MCF 10A (cell line): ENCODE measurements around the gene DBNDD2. TPM values are rescaled to one million over a fixed set of nuclear protein-coding genes. Genes with fewer than 3 reads are reported as not detected.

Source experiments
- BruUV-seq: library from RNA; stranded (reverse); fragments of 400-500 nt; replicated peaks from 2 replicates; lab custom pipeline; 2021; lab: Mats Ljungman, UMichigan
- CTCF ChIA-PET: fragments of 300-600 bp; sonication (Branson Sonifier 250); formaldehyde crosslinking; extraction: SDS; loops from one replicate; lab custom pipeline; 2021; ENCODE audit warnings: antibody characterized with exemption, inconsistent platforms; lab: Yijun Ruan, JAX
- POLR2A ChIA-PET: fragments of 300-600, 350-650 bp; sonication (Branson Sonifier 250); formaldehyde crosslinking; extraction: SDS; loops from one replicate; lab custom pipeline; 2020; ENCODE audit warnings: antibody characterized with exemption, inconsistent platforms; lab: Yijun Ruan, JAX
- DNase-seq: peaks from one replicate; pipeline ENCODE4 v3.0.0-alpha.2; 2018; ENCODE audit not compliant: unreplicated experiment
- H3K27ac Mint-ChIP-seq: one replicate; pipeline ENCODE4 v1.8.0; 2022; ENCODE audit warnings: mild to moderate bottlenecking, low read depth, mixed read lengths; ENCODE audit not compliant: unreplicated experiment
- H3K27me3 Mint-ChIP-seq: one replicate; pipeline ENCODE4 v1.8.0; 2022; ENCODE audit warnings: mixed read lengths; ENCODE audit not compliant: insufficient read depth, unreplicated experiment
- H3K36me3 Mint-ChIP-seq: one replicate; pipeline ENCODE4 v1.8.0; 2022; ENCODE audit warnings: mild to moderate bottlenecking, moderate library complexity, mixed read lengths; ENCODE audit not compliant: insufficient read depth, unreplicated experiment
- H3K4me1 Mint-ChIP-seq: one replicate; pipeline ENCODE4 v1.8.0; 2022; ENCODE audit warnings: mixed read lengths; ENCODE audit not compliant: insufficient read depth, unreplicated experiment
- H3K4me3 Mint-ChIP-seq: one replicate; pipeline ENCODE4 v1.8.0; 2022; ENCODE audit warnings: mild to moderate bottlenecking, moderate library complexity, mixed read lengths; ENCODE audit not compliant: unreplicated experiment
- H3K9me3 Mint-ChIP-seq: one replicate; pipeline ENCODE4 v1.8.0; 2022; ENCODE audit warnings: mixed read lengths; ENCODE audit not compliant: unreplicated experiment
- intact Hi-C: fragments of 100-400 bp; cut with micrococcal nuclease; formaldehyde crosslinking; loops from 2 replicates; pipeline ENCODE4 v1.14.1; 2022
- total RNA-seq: library from RNA; stranded (reverse); gene quantifications from 2 replicates; pipeline ENCODE4 v1.2.3, GENCODE V29; 2022
- TF ChIP-seq, protein P1 (sequence below): fragments of 200-600 bp; IDR thresholded peaks from one replicate; pipeline ENCODE4 v1.8.0; 2022; ENCODE audit warnings: antibody characterized with exemption, mild to moderate bottlenecking; ENCODE audit not compliant: unreplicated experiment

DBNDD2 gene
- total RNA-seq, 1 experiment from 2014 or later: 9.1 TPM

DNA sequence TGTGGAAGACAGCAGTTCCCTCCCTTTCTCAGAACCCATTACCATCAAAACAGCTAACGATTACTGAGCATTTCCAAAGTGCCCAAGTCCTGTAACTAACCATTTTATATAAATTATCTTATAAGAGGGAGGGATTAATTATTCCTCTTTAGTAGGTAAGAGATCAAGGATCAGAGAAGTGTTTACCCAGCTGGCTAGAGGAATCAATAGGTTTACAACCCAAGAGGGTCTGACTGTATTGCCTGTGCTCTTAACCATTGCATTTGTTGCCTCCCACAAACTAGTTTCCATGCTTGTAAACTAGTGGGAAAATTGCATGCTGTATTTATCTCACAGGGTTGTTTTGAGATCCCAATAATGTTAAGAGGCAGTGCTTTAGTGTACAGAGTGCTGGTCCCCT is 3.7 kb upstream of the DBNDD2 start:
- H3K4me1 Mint-ChIP-seq: no peaks in the 10 kb centered on the region
- peaks cover 19% of the 10 kb centered on the region for H3K9me3 Mint-ChIP-seq
- no peaks in the 10 kb centered on the region for H3K27me3 Mint-ChIP-seq
- DNase-seq: no peak
- H3K27ac Mint-ChIP-seq: no peak overlapping the region
- TF ChIP-seq, protein P1, sequence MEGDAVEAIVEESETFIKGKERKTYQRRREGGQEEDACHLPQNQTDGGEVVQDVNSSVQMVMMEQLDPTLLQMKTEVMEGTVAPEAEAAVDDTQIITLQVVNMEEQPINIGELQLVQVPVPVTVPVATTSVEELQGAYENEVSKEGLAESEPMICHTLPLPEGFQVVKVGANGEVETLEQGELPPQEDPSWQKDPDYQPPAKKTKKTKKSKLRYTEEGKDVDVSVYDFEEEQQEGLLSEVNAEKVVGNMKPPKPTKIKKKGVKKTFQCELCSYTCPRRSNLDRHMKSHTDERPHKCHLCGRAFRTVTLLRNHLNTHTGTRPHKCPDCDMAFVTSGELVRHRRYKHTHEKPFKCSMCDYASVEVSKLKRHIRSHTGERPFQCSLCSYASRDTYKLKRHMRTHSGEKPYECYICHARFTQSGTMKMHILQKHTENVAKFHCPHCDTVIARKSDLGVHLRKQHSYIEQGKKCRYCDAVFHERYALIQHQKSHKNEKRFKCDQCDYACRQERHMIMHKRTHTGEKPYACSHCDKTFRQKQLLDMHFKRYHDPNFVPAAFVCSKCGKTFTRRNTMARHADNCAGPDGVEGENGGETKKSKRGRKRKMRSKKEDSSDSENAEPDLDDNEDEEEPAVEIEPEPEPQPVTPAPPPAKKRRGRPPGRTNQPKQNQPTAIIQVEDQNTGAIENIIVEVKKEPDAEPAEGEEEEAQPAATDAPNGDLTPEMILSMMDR: no peak
- ChIA-PET POLR2A (interaction anchor here (1.1 to 2.3 kb wide), 2 partner anchors 12 to 41 kb away, joined by 4 to 10 read pairs; partner anchors contain the start of genes PIGT and SYS1), CTCF (interaction anchor here (0.5 to 2.3 kb wide), 7 partner anchors 12 to 85 kb away, joined by 3 to 10 read pairs (median 3); partner anchors contain the start of gene SYS1)
- no TSS peak for BruUV-seq
- H3K36me3 Mint-ChIP-seq: no peaks in the 10 kb centered on the region
- intact Hi-C loops: no loop called here
- H3K4me3 Mint-ChIP-seq: peak overlapping the region; percentile 71

DNA sequence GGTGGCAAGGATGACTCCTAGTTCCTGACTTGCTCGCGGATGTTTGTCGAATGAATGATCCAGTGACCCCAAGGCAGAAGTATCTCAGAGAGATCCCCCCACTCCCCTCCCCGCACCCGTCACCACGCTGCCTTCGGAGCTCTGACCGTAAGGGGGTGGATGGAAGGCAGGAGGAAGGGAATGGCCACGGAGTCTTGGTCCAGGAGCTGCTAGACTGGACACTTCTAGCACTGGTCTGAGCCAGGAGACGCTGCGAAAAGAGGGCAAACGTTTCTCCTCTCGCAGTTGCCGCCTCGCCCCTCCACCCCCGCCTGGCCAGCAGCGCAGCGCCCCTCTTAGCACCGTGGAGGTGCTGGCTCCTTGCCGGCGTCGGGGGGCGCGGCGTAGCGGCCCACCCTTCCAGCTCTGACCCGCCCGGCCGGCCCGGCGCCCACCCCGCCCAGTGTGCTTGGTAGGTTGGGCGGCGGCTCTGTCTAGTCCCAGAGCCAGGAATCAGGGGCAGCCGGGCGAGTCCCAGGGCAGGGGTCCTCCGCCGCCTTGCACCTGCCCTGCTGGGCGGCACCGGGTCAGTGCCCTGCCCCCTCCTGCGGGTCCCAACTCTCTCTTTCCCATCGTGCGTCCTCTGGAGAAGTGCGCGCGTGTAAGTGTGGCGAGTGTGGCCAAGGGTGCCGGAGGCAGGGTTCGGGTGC is 2.4 kb upstream of the DBNDD2 start:
- no peaks in the 10 kb centered on the region for H3K27me3 Mint-ChIP-seq
- no peaks in the 10 kb centered on the region for H3K4me1 Mint-ChIP-seq
- ChIA-PET CTCF (interaction anchor here (1.0 to 2.3 kb wide), 2 partner anchors 13 to 43 kb away, joined by 7 to 10 read pairs; partner anchors contain the start of gene SYS1), POLR2A (interaction anchor here (0.9 to 1.0 kb wide), 2 partner anchors 10 to 374 kb away, joined by 3 read pairs; partner anchors contain the start of gene PIGT)
- DNase-seq: no peak
- H3K27ac Mint-ChIP-seq: no peak overlapping the region
- BruUV-seq: no TSS peak
- H3K4me3 Mint-ChIP-seq: peak overlapping the region; percentile 71
- TF ChIP-seq, protein P1: no peak
- intact Hi-C loops: no loop called here
- no peaks in the 10 kb centered on the region for H3K36me3 Mint-ChIP-seq
- peaks cover 11% of the 10 kb centered on the region for H3K9me3 Mint-ChIP-seq

DNA sequence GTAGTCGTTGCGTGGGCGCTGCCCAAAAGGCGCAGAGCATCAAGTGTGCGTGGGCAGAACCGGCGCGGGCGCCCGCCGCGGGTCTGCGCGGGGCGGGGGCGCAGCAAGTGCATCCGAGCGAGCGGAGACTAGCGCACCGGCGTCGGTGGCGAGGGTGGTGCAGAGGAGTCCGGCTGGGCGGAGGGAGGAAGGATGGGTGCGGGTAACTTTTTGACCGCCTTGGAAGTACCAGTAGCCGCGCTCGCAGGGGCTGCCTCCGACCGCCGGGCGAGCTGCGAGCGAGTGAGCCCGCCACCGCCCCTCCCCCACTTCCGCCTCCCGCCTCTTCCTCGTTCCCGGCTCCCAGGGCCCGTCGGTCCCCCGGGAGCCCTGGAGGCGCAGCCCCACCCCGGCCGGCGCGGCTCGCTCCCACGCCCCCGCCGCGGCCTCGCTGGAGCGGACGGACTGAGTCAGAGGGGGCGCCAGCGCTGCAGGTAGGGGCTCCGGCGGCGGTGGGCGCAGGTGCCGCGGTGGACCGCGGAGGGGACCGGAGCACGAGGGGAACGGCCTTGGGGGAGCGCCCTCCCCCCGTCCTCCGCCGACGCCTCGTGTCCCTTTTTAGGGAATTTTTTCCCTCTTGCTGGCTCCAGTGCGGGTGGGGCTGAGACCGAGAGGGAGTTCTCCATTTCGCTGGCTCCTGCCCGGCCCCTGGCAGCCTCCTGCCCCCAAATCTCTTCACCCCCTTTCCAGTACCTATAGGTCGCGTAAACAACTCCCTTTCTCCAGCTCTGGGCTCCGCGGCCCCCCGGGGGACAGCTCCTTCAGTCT is 1.6 kb upstream of the DBNDD2 start:
- BruUV-seq: no TSS peak
- peak overlapping the region; percentile 71 for H3K4me3 Mint-ChIP-seq

More for the DNA sequence above, 1.6 kb upstream of the DBNDD2 start:
- ChIA-PET CTCF (interaction anchor here (1.0 to 2.2 kb wide), 4 partner anchors 10 to 44 kb away, joined by 3 to 9 read pairs (median 6); partner anchors contain the start of gene SYS1), POLR2A (interaction anchor here (0.6 to 1.8 kb wide), 7 partner anchors 10 to 374 kb away, joined by 3 to 16 read pairs (median 4); partner anchors contain the start of gene PIGT)
- peak; percentile 40 for DNase-seq
- Mint-ChIP-seq H3K27me3 (no peaks in the 10 kb centered on the region), H3K36me3 (no peaks in the 10 kb centered on the region), H3K4me1 (no peaks in the 10 kb centered on the region), H3K27ac (no peak overlapping the region), H3K9me3 (peaks cover 8% of the 10 kb centered on the region)
- TF ChIP-seq, protein P1: no peak
- intact Hi-C loops: no loop called here
